Umbilical cord (tissue), 1 donor: Measurements from ENCODE around the gene ZNF621. TPM values are rescaled to one million over a fixed set of nuclear protein-coding genes. Genes with fewer than 3 reads are reported as not detected.

Source experiments
- total RNA-seq: library from RNA; depleted of rRNA; stranded (reverse); fragments of >200 nt; gene quantifications from one replicate; pipeline ENCODE4 v1.2.3, GENCODE V29; 2014; ENCODE audit warnings: low replicate concordance; ENCODE audit not compliant: insufficient read depth

ZNF621 gene
- total RNA-seq, 1 donor from 2014 or later = 20.5 TPM

Other genes with a start within 250 kb of the ZNF621 start
- 49.4 TPM for gene EIF1B, start 215.3 kb upstream of the ZNF621 start, total RNA-seq
- gene ENTPD3, start 137.8 kb upstream of the ZNF621 start, total RNA-seq = 0.48 TPM
- gene RPL14, start 67.6 kb upstream of the ZNF621 start, total RNA-seq = 347 TPM
- gene ZNF619, start 47.8 kb upstream of the ZNF621 start, total RNA-seq = 8.2 TPM
- gene ZNF620, start 18.9 kb upstream of the ZNF621 start, total RNA-seq = 2.4 TPM